ENCODE measurements around the gene TFCP2L1. TPM values are rescaled to one million over a fixed set of nuclear protein-coding genes. Genes with fewer than 3 reads are reported as not detected.

TFCP2L1 gene
- total and polyA plus RNA-seq, 8 donors = 2.0 to 7.7 (median 4.5) TPM

GRCh38 chr2:121167411-121167810, 117.6 kb downstream of the TFCP2L1 start:
- Histone ChIP-seq H3K4me3 (no peak overlapping the region), H3K36me3 (no peaks in the 10 kb centered on the region), H3K9me3 (no peaks in the 10 kb centered on the region), H3K27me3 (no peaks in the 10 kb centered on the region), H3K4me1 (no peaks in the 10 kb centered on the region), H3K27ac (no peak overlapping the region)
- 54 to 61% methylated on average over 4 of the region's 4 CpGs for WGBS, 2 donors
- no peak for TF ChIP-seq CTCF (IDR thresholded peaks at IDR 0.05)
- FAIRE-seq = no peak
- ATAC-seq = no peak
- DNase-seq = no peak
- intact Hi-C loops (cut with DNase I) = no loop called here

Other genes with a start within 250 kb of the TFCP2L1 start
- 1 to 10 TPM in 1 of 6 donors, not detected in 5; 6.6 TPM for gene RNU4ATAC, start 245.7 kb upstream of the TFCP2L1 start, total RNA-seq
- gene RNU4ATAC, start 245.7 kb upstream of the TFCP2L1 start, polyA plus RNA-seq = not detected

Data from pancreas (tissue), 10 donors.